ENCODE data around the gene RFFL.
"Not testable (repeated sequence)": the region's sequence is repeated elsewhere in the genome, so short reads cannot be mapped to it uniquely, and the experiment has no call there.

The RFFL gene

DNA sequence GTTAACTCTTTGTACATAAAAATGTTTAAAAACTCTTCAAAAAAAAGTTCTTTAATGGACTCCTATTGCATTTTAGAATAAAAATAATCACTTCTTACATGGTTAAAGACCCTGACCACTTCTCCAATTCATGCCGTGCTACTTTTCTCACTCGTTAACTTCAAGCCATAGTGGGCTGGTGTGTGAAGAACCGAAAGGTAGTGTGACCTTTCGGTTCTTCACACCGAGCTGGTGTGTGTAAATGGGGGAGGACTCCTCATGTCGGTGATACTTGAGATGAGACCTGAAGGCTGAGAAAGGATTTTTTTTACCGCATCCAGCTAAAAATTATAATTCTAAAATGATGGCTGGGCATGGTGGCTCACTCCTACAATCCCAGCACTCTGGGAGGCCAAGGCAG, 22.1 kb downstream of the RFFL start:
- DNase-seq (ENCODE audit: low read depth, low spot score) = no peak
- TF ChIP-seq, protein P1, sequence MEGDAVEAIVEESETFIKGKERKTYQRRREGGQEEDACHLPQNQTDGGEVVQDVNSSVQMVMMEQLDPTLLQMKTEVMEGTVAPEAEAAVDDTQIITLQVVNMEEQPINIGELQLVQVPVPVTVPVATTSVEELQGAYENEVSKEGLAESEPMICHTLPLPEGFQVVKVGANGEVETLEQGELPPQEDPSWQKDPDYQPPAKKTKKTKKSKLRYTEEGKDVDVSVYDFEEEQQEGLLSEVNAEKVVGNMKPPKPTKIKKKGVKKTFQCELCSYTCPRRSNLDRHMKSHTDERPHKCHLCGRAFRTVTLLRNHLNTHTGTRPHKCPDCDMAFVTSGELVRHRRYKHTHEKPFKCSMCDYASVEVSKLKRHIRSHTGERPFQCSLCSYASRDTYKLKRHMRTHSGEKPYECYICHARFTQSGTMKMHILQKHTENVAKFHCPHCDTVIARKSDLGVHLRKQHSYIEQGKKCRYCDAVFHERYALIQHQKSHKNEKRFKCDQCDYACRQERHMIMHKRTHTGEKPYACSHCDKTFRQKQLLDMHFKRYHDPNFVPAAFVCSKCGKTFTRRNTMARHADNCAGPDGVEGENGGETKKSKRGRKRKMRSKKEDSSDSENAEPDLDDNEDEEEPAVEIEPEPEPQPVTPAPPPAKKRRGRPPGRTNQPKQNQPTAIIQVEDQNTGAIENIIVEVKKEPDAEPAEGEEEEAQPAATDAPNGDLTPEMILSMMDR (IDR thresholded peaks at IDR 0.05; ENCODE audit: low read depth, low read length) = no peak
- in situ Hi-C loops (cut with HindIII; ENCODE audit: low sequenced_read_pairs) = no loop called here
- no peak overlapping the region for H3K4me3 ChIP-seq (ENCODE audit: low read depth, low read length)

DNA sequence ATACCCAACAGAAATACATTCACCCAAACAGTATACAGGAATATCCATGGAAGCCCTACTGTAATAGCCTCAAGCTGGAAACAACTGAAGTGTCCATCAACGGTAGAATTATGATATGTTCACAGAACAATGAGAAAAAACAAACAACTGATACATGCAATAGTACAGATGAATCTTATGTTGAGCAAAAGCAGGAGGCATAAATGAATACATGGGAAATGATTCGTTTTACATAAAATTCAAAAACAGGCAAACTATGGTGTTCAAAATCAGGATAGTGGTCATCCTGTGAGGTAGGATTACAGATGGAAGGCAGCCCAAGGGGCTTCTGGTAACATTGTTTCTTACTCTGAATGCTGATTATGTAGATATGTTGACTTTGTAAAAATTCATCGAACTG, 25.1 kb downstream of the RFFL start:
- TF ChIP-seq, protein P1 (IDR thresholded peaks at IDR 0.05; ENCODE audit: low read depth, low read length) = no peak
- no peak for DNase-seq (ENCODE audit: low read depth, low spot score)
- in situ Hi-C loops (cut with HindIII; ENCODE audit: low sequenced_read_pairs) = no loop called here

DNA sequence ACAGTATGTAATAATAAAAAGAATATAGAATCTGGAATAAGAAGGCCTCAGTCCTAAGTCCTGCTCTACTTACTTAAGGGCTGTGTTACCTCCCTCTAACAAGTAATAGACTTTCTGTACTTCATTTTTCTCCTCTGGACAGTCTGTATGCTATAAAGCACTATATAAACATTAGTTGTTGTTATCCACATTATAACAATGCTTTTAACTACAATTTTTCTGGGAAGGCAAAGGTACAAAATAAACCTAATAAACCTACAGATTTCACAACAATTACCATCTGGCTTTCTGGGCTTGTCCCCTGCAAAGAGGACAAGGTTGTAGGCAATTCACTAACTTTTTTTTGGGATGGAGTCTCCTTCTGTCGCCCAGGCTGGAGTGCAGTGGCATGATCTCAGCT, 32.7 kb downstream of the RFFL start:
- in situ Hi-C loops (cut with HindIII; ENCODE audit: low sequenced_read_pairs) = no loop called here
- no peak overlapping the region for H3K4me3 ChIP-seq (ENCODE audit: low read depth, low read length)
- TF ChIP-seq, protein P1 (IDR thresholded peaks at IDR 0.05; ENCODE audit: low read depth, low read length) = no peak
- no peak for DNase-seq (ENCODE audit: low read depth, low spot score)

More for the DNA sequence above, 25.1 kb downstream of the RFFL start:
- H3K4me3 ChIP-seq (ENCODE audit: low read depth, low read length) = no peak overlapping the region

DNA sequence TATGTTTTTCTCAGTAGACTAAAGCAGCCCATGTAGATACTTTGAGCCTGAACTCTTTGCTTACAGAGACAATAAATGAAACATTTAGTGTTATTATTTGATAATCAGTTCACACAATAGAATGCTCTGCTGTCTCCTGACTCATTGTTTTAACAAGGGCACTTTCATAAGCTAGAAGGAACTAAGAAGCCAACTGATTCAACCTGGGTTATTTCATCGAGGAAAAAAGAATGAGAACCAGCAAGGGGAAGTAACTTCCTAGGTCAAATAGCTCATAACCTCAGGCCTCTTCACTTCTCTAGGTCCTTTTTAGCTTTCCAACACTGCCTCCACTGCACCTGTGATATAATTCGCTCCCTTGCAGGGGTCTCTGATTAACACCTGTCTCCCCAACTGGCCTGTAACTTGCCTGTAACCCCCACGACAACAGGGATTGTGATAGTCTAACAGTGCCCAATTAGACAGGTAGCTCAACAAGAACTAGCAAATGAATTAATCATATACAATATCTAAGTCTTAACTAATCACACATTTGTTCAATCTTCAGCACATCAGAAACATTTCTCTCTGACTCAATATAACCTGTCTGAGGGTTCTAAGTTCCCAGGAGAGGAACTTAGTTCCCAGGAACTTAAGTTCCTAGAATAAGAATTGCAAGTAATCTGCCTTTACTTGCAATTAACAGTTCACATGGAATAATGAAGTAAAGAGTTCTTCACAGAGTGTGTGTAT, 34.8 kb downstream of the RFFL start:
- DNase-seq (ENCODE audit: low read depth, low spot score) = no peak
- H3K4me3 ChIP-seq (ENCODE audit: low read depth, low read length) = no peak overlapping the region
- in situ Hi-C loops (cut with HindIII; ENCODE audit: low sequenced_read_pairs) = no loop called here
- TF ChIP-seq, protein P1 (IDR thresholded peaks at IDR 0.05; ENCODE audit: low read depth, low read length) = no peak

DNA sequence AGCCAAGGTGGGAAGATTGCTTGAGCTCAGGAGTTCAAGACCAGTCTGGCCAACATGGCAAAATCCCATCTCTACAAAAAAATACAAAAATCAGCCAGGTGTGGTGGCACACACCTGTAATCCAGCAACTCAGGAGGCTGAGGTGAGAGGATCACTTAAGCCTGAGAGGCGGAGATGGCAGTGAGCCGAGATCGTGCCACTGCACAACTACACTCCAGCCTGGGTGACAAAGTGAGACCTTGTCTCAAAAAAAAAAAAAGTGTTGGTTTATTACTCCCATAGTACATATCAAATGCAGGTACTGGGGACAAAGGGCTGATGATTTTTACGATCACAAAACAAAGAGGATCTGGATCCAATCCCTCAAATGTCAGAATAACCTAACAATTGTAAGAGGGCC, 35.4 kb downstream of the RFFL start:
- in situ Hi-C loops (cut with HindIII; ENCODE audit: low sequenced_read_pairs); DNase-seq (ENCODE audit: low read depth, low spot score); H3K4me3 ChIP-seq (ENCODE audit: low read depth, low read length): not testable (repeated sequence)

DNA sequence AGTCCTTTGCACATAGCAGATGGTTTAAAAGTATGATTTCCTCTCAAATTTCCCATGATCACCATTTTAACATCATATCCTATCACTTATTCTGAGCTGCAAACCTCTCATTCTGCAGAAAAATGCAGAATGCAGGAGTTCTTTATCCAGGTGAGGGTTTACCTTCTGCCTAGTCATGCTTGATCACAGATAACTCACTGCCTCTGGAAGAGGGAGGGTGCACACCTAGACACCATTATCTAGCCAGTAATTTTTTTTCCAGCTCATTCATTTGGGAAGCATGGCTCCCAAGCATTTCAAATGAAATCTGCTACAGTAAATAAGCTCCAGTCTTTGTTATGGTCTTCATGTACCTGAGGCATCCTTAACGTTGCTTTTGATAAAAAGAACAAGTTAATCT, 38.0 kb downstream of the RFFL start:
- in situ Hi-C loops (cut with HindIII; ENCODE audit: low sequenced_read_pairs) = no loop called here
- no peak for DNase-seq (ENCODE audit: low read depth, low spot score)
- TF ChIP-seq, protein P1 (IDR thresholded peaks at IDR 0.05; ENCODE audit: low read depth, low read length) = no peak
- H3K4me3 ChIP-seq (ENCODE audit: low read depth, low read length) = no peak overlapping the region

DNA sequence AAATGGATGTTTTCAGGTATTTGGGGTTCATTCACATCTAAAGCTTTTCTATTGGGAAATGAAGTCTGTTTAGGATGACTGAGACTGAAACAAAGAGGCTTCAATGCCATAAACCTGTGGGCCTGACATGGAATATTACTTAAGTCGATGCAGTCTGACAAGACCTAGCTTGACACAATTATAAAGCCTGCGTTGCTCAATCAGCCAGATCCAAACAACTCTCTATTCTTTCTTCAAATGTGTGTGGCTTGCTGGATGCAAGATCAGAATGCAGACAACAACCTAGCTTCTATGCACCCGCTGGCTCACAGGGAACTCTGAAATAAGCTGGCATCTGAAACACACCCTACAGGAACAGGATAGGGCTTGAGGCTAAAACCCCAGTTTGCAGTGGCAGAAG, 40.0 kb downstream of the RFFL start:
- H3K4me3 ChIP-seq (ENCODE audit: low read depth, low read length) = no peak overlapping the region
- DNase-seq (ENCODE audit: low read depth, low spot score) = no peak
- in situ Hi-C loops (cut with HindIII; ENCODE audit: low sequenced_read_pairs) = no loop called here
- TF ChIP-seq, protein P1 (IDR thresholded peaks at IDR 0.05; ENCODE audit: low read depth, low read length) = no peak

All from astrocyte of the spinal cord (primary cell).